ENCODE measurements around the gene RGS7BP. TPM values are rescaled to one million over a fixed set of nuclear protein-coding genes. Genes with fewer than 3 reads are reported as not detected.

Gene RGS7BP
- total RNA-seq, 1 experiment from 2014 or later, result 0.33 TPM

GRCh38 chr5:64569858-64570257 is 64.0 kb downstream of the RGS7BP start:
- Histone ChIP-seq H3T11ph (ENCODE audit: low read length) (no peak overlapping the region), H3K9me3 (ENCODE audit: control insufficient read depth, low read depth, low read length) (no peaks in the 10 kb centered on the region), H2AFZ (ENCODE audit: low read length) (no peak overlapping the region), H2BK20ac (ENCODE audit: low read depth, low read length, poor library complexity, severe bottlenecking) (no peak overlapping the region), H4K8ac (replicated peaks; ENCODE audit: insufficient read length, low read depth, low read length) (no peak overlapping the region), H2BK5ac (ENCODE audit: insufficient read length, low read length) (no peak overlapping the region), H3K4me1 (ENCODE audit: insufficient read depth, low read length) (no peaks in the 10 kb centered on the region), H4K91ac (ENCODE audit: insufficient read length, low read depth, low read length) (no peak overlapping the region), H2BK120ac (ENCODE audit: low read depth, low read length, poor library complexity, severe bottlenecking) (no peak overlapping the region), H3K4me2 (ENCODE audit: insufficient read depth, insufficient read length, low read length) (no peak overlapping the region), H4K20me1 (ENCODE audit: control insufficient read depth, insufficient read depth, insufficient read length) (no peaks in the 10 kb centered on the region), H2BK12ac (ENCODE audit: insufficient read length, low read depth, low read length) (no peak overlapping the region), H3K23ac (ENCODE audit: insufficient read length, low read depth, low read length) (no peak overlapping the region), H2AK5ac (ENCODE audit: insufficient read length, low read length) (no peak overlapping the region), H3K9ac (ENCODE audit: extremely low read depth, insufficient read length, low read length) (no peak overlapping the region), H3K23me2 (ENCODE audit: insufficient read length, low read depth, low read length, poor library complexity, severe bottlenecking) (no peaks in the 10 kb centered on the region), H4K5ac (ENCODE audit: insufficient read length, low read depth, low read length) (no peak overlapping the region), H2BK15ac (ENCODE audit: low read depth, low read length) (no peak overlapping the region), H3K56ac (ENCODE audit: insufficient read length, low read depth, low read length) (no peak overlapping the region), H3K14ac (ENCODE audit: insufficient read depth, low read length) (no peak overlapping the region), H3K18ac (ENCODE audit: insufficient read length, low read depth, low read length) (no peak overlapping the region), H3K4ac (ENCODE audit: low read depth, low read length) (no peak overlapping the region), H3K79me2 (ENCODE audit: insufficient read depth, low read length) (no peaks in the 10 kb centered on the region), H3K27ac (ENCODE audit: insufficient read length, low read depth, low read length) (no peak overlapping the region), H3K79me1 (ENCODE audit: insufficient read depth, low read depth, low read length, poor library complexity, severe bottlenecking) (no peaks in the 10 kb centered on the region), H3K27me3 (ENCODE audit: insufficient read depth, low read length) (no peaks in the 10 kb centered on the region)
- no CpG with 5 or more reads among the region's 1 CpG for WGBS (ENCODE audit: extremely low coverage, insufficient read length, low lambda C conversion rate)
- Mint-ChIP-seq H3K4me3 (no peak overlapping the region), H3K36me3 (ENCODE audit: insufficient read depth in 1 of 3, low read depth in 3 of 3) (no peaks in the 10 kb centered on the region), H3K27ac (no peak overlapping the region), H3K9me3 (no peaks in the 10 kb centered on the region), H3K4me1 (no peaks in the 10 kb centered on the region), H3K27me3 (ENCODE audit: low read depth) (no peaks in the 10 kb centered on the region; the same call in 1 of the 2 replicates)
- no peak for DNase-seq
- no peak for TF ChIP-seq CTCF (conservative IDR thresholded peaks at IDR 0.05)

Data from H9 (cell line).